Nephron progenitor cell (in vitro differentiated cells): ENCODE data around the gene RDH5.

ENCODE experiments used
- DNase-seq: peaks from one replicate; pipeline ENCODE4 v3.0.0; 2021
- H3K27ac Mint-ChIP-seq: 2 replicates; pipeline ENCODE4 v1.8.0; 2021; ENCODE audit warnings: mild to moderate bottlenecking, moderate library complexity, mixed read lengths
- H3K27me3 Mint-ChIP-seq: 2 replicates; pipeline ENCODE4 v1.8.0; 2021; ENCODE audit warnings: mild to moderate bottlenecking, low read depth, mixed read lengths; ENCODE audit not compliant: poor library complexity
- H3K36me3 Mint-ChIP-seq: 2 replicates; pipeline ENCODE4 v1.8.0; 2021; ENCODE audit warnings: low read depth, mixed read lengths
- H3K4me1 Mint-ChIP-seq: 2 replicates; pipeline ENCODE4 v1.8.0; 2021; ENCODE audit warnings: mixed read lengths
- H3K4me3 Mint-ChIP-seq: 2 replicates; pipeline ENCODE4 v1.8.0; 2021; ENCODE audit warnings: mild to moderate bottlenecking, moderate library complexity, mixed read lengths
- H3K9me3 Mint-ChIP-seq: 2 replicates; pipeline ENCODE4 v1.8.0; 2021; ENCODE audit warnings: mild to moderate bottlenecking, moderate library complexity, mixed read lengths
- TF ChIP-seq, protein P1 (sequence below): fragments of 200-600 bp; sonication (generic); IDR thresholded peaks from 2 replicates; pipeline ENCODE4 v1.5.0; 2021; ENCODE audit warnings: antibody characterized with exemption

Gene RDH5, protein sequence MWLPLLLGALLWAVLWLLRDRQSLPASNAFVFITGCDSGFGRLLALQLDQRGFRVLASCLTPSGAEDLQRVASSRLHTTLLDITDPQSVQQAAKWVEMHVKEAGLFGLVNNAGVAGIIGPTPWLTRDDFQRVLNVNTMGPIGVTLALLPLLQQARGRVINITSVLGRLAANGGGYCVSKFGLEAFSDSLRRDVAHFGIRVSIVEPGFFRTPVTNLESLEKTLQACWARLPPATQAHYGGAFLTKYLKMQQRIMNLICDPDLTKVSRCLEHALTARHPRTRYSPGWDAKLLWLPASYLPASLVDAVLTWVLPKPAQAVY

DNA sequence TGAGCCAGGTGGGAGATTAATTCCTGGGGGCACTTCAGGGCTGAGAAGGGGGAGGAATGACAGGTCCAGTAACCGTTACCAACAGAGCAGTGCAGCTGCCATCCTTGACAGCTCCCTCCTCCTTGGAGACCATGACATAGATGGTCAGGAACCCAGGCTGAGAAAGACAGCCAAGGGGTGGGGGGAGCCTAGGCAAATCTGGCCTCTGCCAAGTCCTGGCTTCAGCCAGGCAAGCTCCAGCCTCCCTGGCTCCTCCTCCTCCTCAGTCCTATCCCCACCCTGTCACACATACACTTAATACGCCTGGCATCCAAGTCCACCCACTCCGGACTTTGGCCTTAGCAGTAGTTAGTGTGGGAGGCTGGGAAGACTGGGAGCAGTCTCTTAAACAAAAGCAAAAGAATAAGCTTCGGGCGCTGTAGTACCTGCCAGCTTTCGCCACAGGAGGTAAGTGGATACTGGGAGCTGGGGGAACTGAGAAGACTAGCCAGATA lies at the start of gene RDH5:
Gene RDH5, plus strand, starts transcription at position 323 of the 494 bp plus-strand sequence. CDS start 792 bp downstream, outside the sequence.
- TF ChIP-seq, protein P1, sequence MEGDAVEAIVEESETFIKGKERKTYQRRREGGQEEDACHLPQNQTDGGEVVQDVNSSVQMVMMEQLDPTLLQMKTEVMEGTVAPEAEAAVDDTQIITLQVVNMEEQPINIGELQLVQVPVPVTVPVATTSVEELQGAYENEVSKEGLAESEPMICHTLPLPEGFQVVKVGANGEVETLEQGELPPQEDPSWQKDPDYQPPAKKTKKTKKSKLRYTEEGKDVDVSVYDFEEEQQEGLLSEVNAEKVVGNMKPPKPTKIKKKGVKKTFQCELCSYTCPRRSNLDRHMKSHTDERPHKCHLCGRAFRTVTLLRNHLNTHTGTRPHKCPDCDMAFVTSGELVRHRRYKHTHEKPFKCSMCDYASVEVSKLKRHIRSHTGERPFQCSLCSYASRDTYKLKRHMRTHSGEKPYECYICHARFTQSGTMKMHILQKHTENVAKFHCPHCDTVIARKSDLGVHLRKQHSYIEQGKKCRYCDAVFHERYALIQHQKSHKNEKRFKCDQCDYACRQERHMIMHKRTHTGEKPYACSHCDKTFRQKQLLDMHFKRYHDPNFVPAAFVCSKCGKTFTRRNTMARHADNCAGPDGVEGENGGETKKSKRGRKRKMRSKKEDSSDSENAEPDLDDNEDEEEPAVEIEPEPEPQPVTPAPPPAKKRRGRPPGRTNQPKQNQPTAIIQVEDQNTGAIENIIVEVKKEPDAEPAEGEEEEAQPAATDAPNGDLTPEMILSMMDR, result no peak
- no peak for DNase-seq
- H3K27me3 Mint-ChIP-seq, result peaks cover 5% of the 10 kb centered on the region
- H3K9me3 Mint-ChIP-seq, result no peaks in the 10 kb centered on the region
- H3K36me3 Mint-ChIP-seq, result peaks cover 16% of the 10 kb centered on the region
- peaks cover 60% of the 10 kb centered on the region for H3K4me1 Mint-ChIP-seq
- H3K27ac Mint-ChIP-seq, result peak within 1 kb of the TSS; percentile 66
- H3K4me3 Mint-ChIP-seq, result no peak within 1 kb of the TSS

DNA sequence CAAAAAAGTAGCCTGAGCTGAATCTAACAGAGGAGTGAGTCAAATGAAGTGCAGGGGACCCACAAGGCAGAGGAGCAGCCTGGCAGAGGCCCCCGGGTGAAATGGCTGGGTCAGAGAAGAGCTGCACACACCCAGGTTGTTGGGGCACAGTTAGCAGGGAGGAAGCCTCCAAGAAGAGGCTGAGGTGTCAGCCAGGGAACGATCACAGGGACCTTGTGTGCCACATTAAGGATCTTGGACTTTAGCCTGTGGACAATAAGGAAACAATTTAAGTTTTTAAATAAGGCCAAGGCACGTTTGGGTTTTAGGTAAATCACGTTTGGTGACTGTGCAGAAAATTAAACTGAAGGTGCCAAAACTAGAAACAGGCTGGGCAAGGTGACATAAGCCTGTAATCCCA lies 48.4 kb upstream of the RDH5 start:
- Mint-ChIP-seq H3K4me3 (no peak overlapping the region), H3K27ac (peak overlapping the region; percentile 57), H3K27me3 (peaks cover 25% of the 10 kb centered on the region), H3K4me1 (no peaks in the 10 kb centered on the region), H3K36me3 (no peaks in the 10 kb centered on the region), H3K9me3 (no peaks in the 10 kb centered on the region)
- DNase-seq, result no peak
- TF ChIP-seq, protein P1, result no peak

DNA sequence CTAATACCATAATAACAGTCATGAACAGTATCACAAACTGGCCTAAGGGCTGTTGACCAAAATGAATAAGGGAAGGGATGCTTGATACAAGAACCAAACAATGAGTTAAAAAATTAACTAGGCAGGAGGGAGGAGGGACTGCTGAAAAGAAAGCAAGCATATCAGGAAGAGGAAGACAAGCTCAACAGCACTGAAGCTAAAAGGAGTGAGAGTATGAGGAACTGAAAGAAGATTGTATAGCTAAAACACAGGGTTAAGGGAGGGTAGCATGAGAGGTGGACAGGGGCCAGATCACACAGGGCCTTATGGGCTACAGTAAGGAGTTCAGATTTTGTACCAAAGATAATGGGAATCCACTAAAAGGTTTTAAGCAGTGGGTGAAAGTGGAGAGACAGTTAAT lies 46.6 kb upstream of the RDH5 start:
- Mint-ChIP-seq H3K27ac (no peak overlapping the region), H3K36me3 (no peaks in the 10 kb centered on the region), H3K4me1 (no peaks in the 10 kb centered on the region), H3K9me3 (no peaks in the 10 kb centered on the region), H3K27me3 (peaks cover 29% of the 10 kb centered on the region), H3K4me3 (no peak overlapping the region)
- TF ChIP-seq, protein P1, result no peak
- no peak for DNase-seq

DNA sequence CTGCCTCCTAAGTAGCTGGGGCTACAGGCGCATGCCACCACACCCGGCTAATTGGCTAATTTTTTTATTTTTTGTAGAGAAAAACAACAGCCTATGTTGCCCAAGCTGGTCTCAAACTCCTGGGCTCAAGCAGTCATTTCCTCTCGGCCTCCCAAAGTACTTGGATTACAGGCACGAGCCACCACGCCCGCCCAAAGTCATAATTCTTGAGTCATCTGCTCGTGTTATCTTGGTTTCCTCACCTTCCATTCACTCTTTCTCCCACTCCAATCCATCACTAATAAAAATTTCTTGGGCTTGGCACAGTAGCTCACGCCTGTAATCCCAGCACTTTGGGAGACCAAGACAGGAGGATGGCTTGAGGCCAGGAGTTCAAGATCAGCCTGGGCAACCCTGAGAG lies 44.5 kb upstream of the RDH5 start:
- H3K27ac Mint-ChIP-seq, result no peak overlapping the region
- H3K9me3 Mint-ChIP-seq, result no peaks in the 10 kb centered on the region
- peaks cover under 1% of the 10 kb centered on the region for H3K4me1 Mint-ChIP-seq
- DNase-seq, result no peak
- peaks cover 23% of the 10 kb centered on the region for H3K27me3 Mint-ChIP-seq
- no peaks in the 10 kb centered on the region for H3K36me3 Mint-ChIP-seq
- no peak overlapping the region for H3K4me3 Mint-ChIP-seq
- TF ChIP-seq, protein P1, result no peak

DNA sequence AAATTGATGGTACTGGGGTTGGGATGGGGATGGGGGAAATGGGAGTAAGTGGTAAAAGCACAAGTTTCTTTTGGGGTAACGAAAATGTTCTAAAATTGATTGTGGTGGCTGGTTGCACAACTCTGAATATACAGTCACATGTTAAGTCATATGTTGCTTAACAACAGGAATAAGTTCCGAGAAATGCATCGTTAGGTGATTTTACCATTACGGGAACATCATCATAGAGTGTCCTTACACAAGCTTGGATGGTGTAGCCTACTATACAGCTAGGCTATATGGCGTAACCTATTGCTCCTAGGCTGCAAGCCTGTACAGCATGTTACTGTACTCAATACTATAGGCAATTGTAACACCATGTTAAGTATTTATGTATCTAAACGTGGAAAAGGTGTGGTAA lies 43.5 kb upstream of the RDH5 start:
- DNase-seq, result no peak
- Mint-ChIP-seq H3K36me3 (no peaks in the 10 kb centered on the region), H3K27ac (no peak overlapping the region), H3K4me1 (peaks cover 11% of the 10 kb centered on the region), H3K4me3 (no peak overlapping the region), H3K9me3 (no peaks in the 10 kb centered on the region), H3K27me3 (peaks cover 23% of the 10 kb centered on the region)
- TF ChIP-seq, protein P1, result no peak

DNA sequence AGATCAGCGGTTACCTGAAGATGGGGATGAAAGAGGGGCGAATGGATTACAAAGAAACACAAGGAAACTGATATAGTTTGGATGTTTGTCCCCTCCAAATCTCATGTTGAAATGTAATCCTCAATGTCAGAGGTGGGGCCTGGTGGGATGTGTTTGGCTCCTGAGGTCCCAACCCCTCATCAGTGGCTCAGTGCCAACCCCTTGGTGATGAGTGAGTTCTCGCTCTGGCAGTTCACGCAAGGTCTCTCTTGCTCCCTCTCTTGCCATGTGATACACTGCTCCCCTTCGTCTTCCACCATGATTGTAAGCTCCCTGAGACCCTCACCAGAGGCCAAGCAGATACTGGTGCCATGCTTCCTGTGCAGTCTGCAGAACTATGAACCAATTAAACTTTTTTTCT lies 40.5 kb upstream of the RDH5 start:
- TF ChIP-seq, protein P1, result no peak
- Mint-ChIP-seq H3K36me3 (no peaks in the 10 kb centered on the region), H3K4me3 (no peak overlapping the region), H3K9me3 (no peaks in the 10 kb centered on the region), H3K27me3 (peaks cover 22% of the 10 kb centered on the region), H3K4me1 (peaks cover 34% of the 10 kb centered on the region), H3K27ac (no peak overlapping the region)
- no peak for DNase-seq
